Heart left ventricle (tissue), 16 donors: ENCODE measurements around the gene KPNA4. TPM values are rescaled to one million over a fixed set of nuclear protein-coding genes. Genes with fewer than 3 reads are reported as not detected.

ENCODE experiments used
- ATAC-seq, 4 donors: fragments of 200-7000 bp; cut with Tn5 transposase; one replicate each; pipeline ENCODE4 v1.9.1; 2020 to 2022; ENCODE audit warnings: moderate library complexity in 4 of 4, mild to moderate bottlenecking in 3 of 4, moderate number of reproducible peaks in 1 of 4
- DNase-seq, 5 donors: peaks; one replicate each; pipeline ENCODE4 v3.0.0-alpha.2; 2020
- H3K27ac ChIP-seq, 12 donors: fragments of 200-600 bp; sonication (generic) in 4 of 12; one replicate each; pipeline versions ENCODE4 v1.5.0 to v1.8.0; 2016 to 2022; ENCODE audit warnings: mild to moderate bottlenecking in 2 of 12
- H3K27me3 ChIP-seq, 9 donors: fragments of 200-600 bp; sonication (generic) in 2 of 9; one replicate each; pipeline versions ENCODE4 v1.5.1 to v1.8.0; 2016 to 2022; ENCODE audit warnings: mild to moderate bottlenecking in 3 of 9
- H3K36me3 ChIP-seq, 9 donors: fragments of 200-600 bp; sonication (generic) in 2 of 9; one replicate each; pipeline versions ENCODE4 v1.5.0 to v1.8.0; 2018 to 2022; ENCODE audit warnings: mild to moderate bottlenecking in 2 of 9
- H3K4me1 ChIP-seq, 12 donors: fragments of 200-600 bp; sonication (generic) in 4 of 12; one replicate each; pipeline versions ENCODE4 v1.5.0 to v1.8.0; 2016 to 2022; ENCODE audit warnings: mild to moderate bottlenecking in 3 of 12
- H3K4me3 ChIP-seq, 12 donors: fragments of 200-600 bp; sonication (generic) in 4 of 12; one replicate each; pipeline versions ENCODE4 v1.5.0 to v1.8.0; 2017 to 2022; ENCODE audit warnings: mild to moderate bottlenecking in 9 of 12, moderate library complexity in 4 of 12
- H3K9me3 ChIP-seq, 12 donors: fragments of 200-600 bp; sonication (generic) in 4 of 12; one replicate each; pipeline versions ENCODE4 v1.5.0 to v1.8.0; 2016 to 2022; ENCODE audit warnings: mild to moderate bottlenecking in 1 of 12
- CTCF ChIP-seq, 12 donors: fragments of 200-600 bp; sonication (generic) in 4 of 12; IDR thresholded peaks; one replicate each; pipeline versions ENCODE4 v1.5.0 to v1.8.0; 2018 to 2022; ENCODE audit warnings: antibody characterized with exemption in 12 of 12, mild to moderate bottlenecking in 5 of 12
- POLR2A ChIP-seq, 2 donors: fragments of 450-650 bp; IDR thresholded peaks; one replicate each; pipeline ENCODE4 v1.6.1; 2017; ENCODE audit warnings: antibody characterized with exemption in 2 of 2, mild to moderate bottlenecking in 2 of 2, moderate library complexity in 2 of 2
- WGBS, 4 donors: extraction: QIAGEN DNeasy Blood & Tissue Kit in 2 of 4; methylation state at CpG; one replicate each; pipeline versions ENCODE4 v1.1.5 to v1.1.7; 2013 to 2018; 5-methylcytosine and 5-hydroxymethylcytosine counted together
- intact Hi-C, 10 donors: fragments of 100-400 bp; cut with DNase I; formaldehyde crosslinking; loops; one replicate each; pipeline versions ENCODE4 v1.11.1 to v1.14.2; 2022
- polyA plus RNA-seq, 2 donors: library from polyadenylated mRNA; stranded (reverse); fragments of 200-250 nt; gene quantifications; one replicate each; pipeline ENCODE4 v1.2.3, GENCODE V29; 2013
- total RNA-seq, 9 donors: library from RNA; depleted of rRNA in 2 of 9; stranded (reverse); fragments of >200 nt in 2 of 9; fragmentation: NEBNext Ultra II Directional in 3 of 9; extraction: Animal tissue kit (Norgen Biotek cat#: 25700) in 3 of 9; gene quantifications; one replicate each; pipeline versions ENCODE4 v1.1.0 to v1.2.4, GENCODE V29; 2016 to 2023
- donor health status: ischemic (EF 13 %, LVEDD 7.1; RV severe dilation, severe dysfunction).
- donor health status: healthy with polysubstance abuse.
- donor health status: DM: no; HTN: yes; CAD: no.
- donor health status: DM: no; HTN: no; CAD: no.
- donor health status: ischemic (EF 25% LVEDD 6.9; RV normal size, moderate dysfunction).
- donor health status: ischemic (EF 25% LVEDD 5.7; RV mildly dilated, moderate dysfunction).
- donor health status: healthy.
- donor health status: DM: yes; HTN: yes; CAD: no.
- donor health status: ischemic (EF 35%, LVEDD 5.7; RV mildly dilated, moderate dysfunction).
- donor health status: nonischemic (EF 11% LVEDD 7.7; RV severe dilation, severe dysfunction).
- donor health status: DM: yes; HTN: yes; CAD: no.
- donor health status: PGD.
- donor health status: ischemic (EF 29% LVEDD 5.4; RV normal size, mild dysfunction).
- donor health status: nonischemic (EF 23%, LVEDD 6.1; RV moderate dilation, normal function).

The KPNA4 gene
- total and polyA plus RNA-seq, 11 donors = 29.1 to 198 (median 128) TPM

GRCh38 chr3:160562952-160563351 is 2.4 kb downstream of the KPNA4 start:
- Histone ChIP-seq H3K4me1 (peaks cover 6 to 75% (median 68%) of the 10 kb centered on the region in 12 donors), H3K36me3 (no peaks in the 10 kb centered on the region), H3K4me3 (peak overlapping the region in 8 of 12 donors; percentile 69 to 94 (median 82)), H3K27ac (no peak overlapping the region), H3K9me3 (no peaks in the 10 kb centered on the region), H3K27me3 (no peaks in the 10 kb centered on the region)
- WGBS, 4 donors = 73 to 90% (median 81%) methylated on average over 3 of the region's 3 CpGs
- ATAC-seq (no peak), DNase-seq (no peak)
- intact Hi-C loops = loop anchor here in 1 of 10 donors (10.0 kb wide), 1 partner anchor 192 kb away; the partner anchor contains the start of gene PPM1L
- TF ChIP-seq POLR2A (IDR thresholded peaks at IDR 0.05) (no peak), CTCF (IDR thresholded peaks at IDR 0.05) (no peak)

- Histone ChIP-seq H3K4me3 (no peak overlapping the region), H3K9me3 (no peaks in the 10 kb centered on the region), H3K36me3 (peaks cover 0 to 5% (median 0%) of the 10 kb centered on the region in 9 donors), H3K27me3 (no peaks in the 10 kb centered on the region), H3K4me1 (peaks cover 6 to 74% (median 58%) of the 10 kb centered on the region in 12 donors), H3K27ac (no peak overlapping the region)
- WGBS, 4 donors = 97 to 100% (median 99%) methylated on average over 2 of the region's 2 CpGs
- intact Hi-C loops = no loop called here
- ATAC-seq (no peak), DNase-seq (no peak)
- TF ChIP-seq POLR2A (IDR thresholded peaks at IDR 0.05) (no peak), CTCF (IDR thresholded peaks at IDR 0.05) (no peak)
These were observed 7.8 kb downstream of the KPNA4 start for GRCh38 chr3:160557571-160557970.

GRCh38 chr3:160556141-160556540 is 9.2 kb downstream of the KPNA4 start:
- no peaks in the 10 kb centered on the region for H3K27me3 ChIP-seq
- H3K9me3 ChIP-seq = no peaks in the 10 kb centered on the region
- intact Hi-C loops = no loop called here
- H3K4me1 ChIP-seq = peaks cover 0 to 60% (median 47%) of the 10 kb centered on the region in 12 donors
- DNase-seq (no peak), ATAC-seq (no peak)
- H3K36me3 ChIP-seq = peaks cover 0 to 5% (median 0%) of the 10 kb centered on the region in 9 donors
- no peak overlapping the region for H3K27ac ChIP-seq
- H3K4me3 ChIP-seq = no peak overlapping the region
- TF ChIP-seq CTCF (IDR thresholded peaks at IDR 0.05) = no peak
- TF ChIP-seq POLR2A (IDR thresholded peaks at IDR 0.05) = no peak
- 69 to 78% (median 74%) methylated on average over 2 of the region's 2 CpGs for WGBS, 4 donors

GRCh38 chr3:160554980-160555379 is 10.4 kb downstream of the KPNA4 start:
- no peak for DNase-seq
- H3K27me3 ChIP-seq = no peaks in the 10 kb centered on the region
- ATAC-seq = peak in 1 of 4 donors; percentile 17
- intact Hi-C loops = no loop called here
- no peak overlapping the region for H3K27ac ChIP-seq
- peaks cover 0 to 11% (median 0%) of the 10 kb centered on the region in 12 donors for H3K9me3 ChIP-seq
- no peak overlapping the region for H3K4me3 ChIP-seq
- no peak for TF ChIP-seq CTCF (IDR thresholded peaks at IDR 0.05)
- H3K36me3 ChIP-seq = peaks cover 0 to 5% (median 0%) of the 10 kb centered on the region in 9 donors
- WGBS, 4 donors = 91 to 97% (median 93%) methylated on average over 3 of the region's 3 CpGs
- H3K4me1 ChIP-seq = peaks cover 0 to 48% (median 37%) of the 10 kb centered on the region in 12 donors
